22Rv1 (cell line): ENCODE measurements around the gene EXOC4.

Experiments
- H3K27ac ChIP-seq: fragments of 450-650 bp; 2 replicates; pipeline ENCODE4 v1.5.1; 2017
- CTCF ChIP-seq: fragments of 450-650 bp; IDR thresholded peaks from 2 replicates; pipeline ENCODE4 v1.5.1; 2017; ENCODE audit warnings: mild to moderate bottlenecking
- ZFX ChIP-seq: fragments of 450-650 bp; IDR thresholded peaks from 2 replicates; pipeline ENCODE4 v1.6.1; 2017; ENCODE audit warnings: antibody characterized with exemption, borderline replicate concordance

The EXOC4 gene

GRCh38 chr7:133360201-133360600, 107.3 kb downstream of the EXOC4 start:
- TF ChIP-seq CTCF (no peak), ZFX (no peak)
- no peak overlapping the region for H3K27ac ChIP-seq

GRCh38 chr7:133361806-133362205, 108.9 kb downstream of the EXOC4 start:
- no peak for TF ChIP-seq ZFX
- TF ChIP-seq CTCF: no peak
- no peak overlapping the region for H3K27ac ChIP-seq

GRCh38 chr7:133364959-133365690, 112.2 kb downstream of the EXOC4 start:
- TF ChIP-seq ZFX: no peak
- TF ChIP-seq CTCF: peak; percentile 4; the same call in 1 of the 2 replicates
- H3K27ac ChIP-seq: no peak overlapping the region

GRCh38 chr7:133365917-133366316, 113.0 kb downstream of the EXOC4 start:
- no peak overlapping the region for H3K27ac ChIP-seq
- no peak for TF ChIP-seq CTCF
- TF ChIP-seq ZFX: no peak

- TF ChIP-seq ZFX (no peak), CTCF (no peak)
- H3K27ac ChIP-seq: no peak overlapping the region
Observed at GRCh38 chr7:133367561-133367960, 114.7 kb downstream of the EXOC4 start.

- TF ChIP-seq CTCF (no peak), ZFX (no peak)
- H3K27ac ChIP-seq: no peak overlapping the region
Observed at GRCh38 chr7:133369130-133369529, 116.3 kb downstream of the EXOC4 start.

- no peak for TF ChIP-seq ZFX
- TF ChIP-seq CTCF: no peak
- no peak overlapping the region for H3K27ac ChIP-seq
Observed at GRCh38 chr7:133371616-133372015, 118.7 kb downstream of the EXOC4 start.
